HepG2 (cell line): ENCODE measurements around the gene OVCH1. TPM values are rescaled to one million over a fixed set of nuclear protein-coding genes. Genes with fewer than 3 reads are reported as not detected.
A peak's percentile ranks its signal among the peaks of the same experiment; 100 is the strongest.

Source experiments
- DMTF1 ChIP-seq: sonication (generic); formaldehyde crosslinking; IDR thresholded peaks from 2 replicates; pipeline ENCODE4 v1.4.0; 2020; ENCODE audit warnings: mild to moderate bottlenecking, missing genetic modification reagents
- HDAC6 ChIP-seq: fragments of 200-600 bp; sonication (generic); IDR thresholded peaks from 2 replicates; pipeline ENCODE4 v1.7.0; 2017; ENCODE audit warnings: mild to moderate bottlenecking, antibody characterized with exemption, low read length, low read depth
- HOXD1 ChIP-seq: sonication (generic); formaldehyde crosslinking; IDR thresholded peaks from 2 replicates; pipeline ENCODE4 v1.5.0; 2020; ENCODE audit warnings: missing genetic modification reagents
- ISL2 ChIP-seq: sonication (generic); formaldehyde crosslinking; IDR thresholded peaks from 2 replicates; pipeline ENCODE4 v1.5.0; 2020; ENCODE audit warnings: missing genetic modification reagents
- MEF2D ChIP-seq: sonication (generic); formaldehyde crosslinking; IDR thresholded peaks from 2 replicates; pipeline ENCODE4 v1.5.1; 2020; ENCODE audit warnings: mild to moderate bottlenecking, missing genetic modification reagents
- RARG ChIP-seq: sonication (generic); formaldehyde crosslinking; IDR thresholded peaks from 2 replicates; pipeline ENCODE4 v1.4.0; 2020; ENCODE audit warnings: low read depth, mild to moderate bottlenecking, missing genetic modification reagents
- SRSF9 ChIP-seq: fragments of 200-400 bp; formaldehyde crosslinking; IDR thresholded peaks from 2 replicates; pipeline ENCODE4 v1.6.1; 2018; ENCODE audit warnings: borderline replicate concordance, mild to moderate bottlenecking, low read depth, low read length; ENCODE audit not compliant: insufficient read depth, poor library complexity, severe bottlenecking
- U2AF1 ChIP-seq: fragments of 200-400 bp; formaldehyde crosslinking; optimal IDR thresholded peaks from 2 replicates; pipeline ENCODE3; 2017; ENCODE audit warnings: mild to moderate bottlenecking, low read depth, low read length
- ZBTB46 ChIP-seq: sonication (generic); formaldehyde crosslinking; IDR thresholded peaks from 2 replicates; pipeline ENCODE4 v1.4.0; 2020; ENCODE audit warnings: mild to moderate bottlenecking, missing genetic modification reagents, borderline replicate concordance
- ZMYM3 ChIP-seq: sonication (generic); formaldehyde crosslinking; IDR thresholded peaks from 2 replicates; pipeline ENCODE4 v1.5.1; 2020; ENCODE audit warnings: mild to moderate bottlenecking, missing genetic modification reagents
- ZNF549 ChIP-seq: sonication (generic); formaldehyde crosslinking; IDR thresholded peaks from 2 replicates; pipeline ENCODE4 v1.5.0; 2020; ENCODE audit warnings: missing genetic modification reagents
- ZNF567 ChIP-seq: sonication (generic); formaldehyde crosslinking; IDR thresholded peaks from 2 replicates; pipeline ENCODE4 v1.8.1; 2023; ENCODE audit warnings: mild to moderate bottlenecking, missing genetic modification reagents, borderline replicate concordance
- ZNF670 ChIP-seq: sonication (generic); formaldehyde crosslinking; IDR thresholded peaks from 2 replicates; pipeline ENCODE4 v1.8.0; 2022; ENCODE audit warnings: mild to moderate bottlenecking, missing genetic modification reagents, borderline replicate concordance
- ZNF780A ChIP-seq: sonication (generic); formaldehyde crosslinking; IDR thresholded peaks from 2 replicates; pipeline ENCODE4 v1.8.0; 2022; ENCODE audit warnings: mild to moderate bottlenecking, missing genetic modification reagents, moderate library complexity
- polyA plus RNA-seq, 8 experiments: library from polyadenylated mRNA; depleted of rRNA in 3 of 8; stranded (reverse) in 7 of 8; unstranded in 1 of 8; fragments of >200 nt; fragmentation: Illumina TruSeq in 4 of 8; extraction: Trizol in 4 of 8; gene quantifications; 2 replicates each; pipeline versions ENCODE4 v1.2.1 to v1.2.3, GENCODE V29; 2011 to 2016; ENCODE audit warnings: low read depth in 4 of 8, missing spikeins in 1 of 8, mixed read lengths in 1 of 8; ENCODE audit not compliant: insufficient read depth in 1 of 8
- total RNA-seq, 5 experiments: library from RNA; depleted of rRNA; stranded (reverse); fragments of >200 nt; fragmentation: Illumina TruSeq; extraction: Trizol; gene quantifications; 2 replicates each; pipeline ENCODE4 v1.2.3, GENCODE V29; 2016; ENCODE audit warnings: low read depth in 1 of 5
- TF ChIP-seq, protein P1 (sequence below): sonication (generic); formaldehyde crosslinking; IDR thresholded peaks from 2 replicates; pipeline ENCODE4 v1.4.0; 2020; ENCODE audit warnings: missing genetic modification reagents
- TF ChIP-seq, protein P2 (sequence below): sonication (generic); formaldehyde crosslinking; IDR thresholded peaks from 2 replicates; pipeline ENCODE4 v1.4.0; 2020; ENCODE audit warnings: missing genetic modification reagents

The OVCH1 gene
- total and polyA plus RNA-seq, 2 of the 13 experiments (the other 11 are each of a cell fraction or from before 2014, with no cell fraction given), result not detected

DNA sequence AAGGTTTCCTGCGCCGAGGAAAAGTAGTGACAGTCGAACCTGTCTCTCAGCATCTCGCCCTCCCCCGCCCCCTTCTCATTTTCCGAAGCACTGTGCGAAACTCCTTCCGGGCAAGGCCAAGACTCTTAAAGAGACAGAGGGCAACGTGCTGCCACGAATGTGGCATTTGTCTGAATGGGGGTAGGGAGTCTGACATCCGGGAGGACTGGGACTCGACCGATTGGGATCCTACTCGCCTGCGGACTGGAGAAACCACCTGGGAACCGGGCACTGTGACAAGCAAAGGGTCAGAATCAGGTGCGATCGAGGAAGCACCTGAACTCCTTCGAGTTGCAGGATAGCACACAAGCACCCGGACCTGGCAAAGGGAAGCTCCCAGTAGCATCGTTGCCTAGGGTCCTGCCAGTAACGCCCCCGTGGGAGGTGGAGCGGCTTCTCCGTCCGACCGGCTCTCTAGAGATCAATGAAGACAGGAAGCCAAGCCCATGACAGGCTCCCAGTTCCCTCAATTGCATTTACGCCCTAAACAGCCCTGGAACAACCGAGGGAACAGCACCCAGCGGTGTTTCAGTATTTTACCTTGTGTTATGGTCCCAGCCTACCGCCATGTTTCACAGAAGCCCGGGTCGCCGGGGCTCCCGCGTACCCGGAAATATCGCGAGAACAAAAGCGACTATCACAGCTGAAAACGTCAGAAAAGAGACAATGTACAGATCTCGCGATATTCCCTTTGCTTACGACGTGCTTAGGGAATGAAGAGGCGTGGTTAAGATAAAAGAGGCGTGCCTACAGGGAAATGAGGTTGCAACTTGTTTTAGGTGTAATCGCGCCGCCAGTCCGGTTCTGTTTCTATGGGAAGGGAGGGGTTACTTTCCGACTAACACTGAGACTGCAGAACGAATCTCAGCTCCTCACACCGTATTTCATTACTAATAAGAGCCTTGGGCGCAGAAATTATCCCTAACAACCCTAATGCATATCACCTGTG lies 116.7 kb downstream of the OVCH1 start, which contains the start of gene ERGIC2 (continued):
- TF ChIP-seq ZMYM3 (CRISPR knock-in tag) (no peak), ZNF567 (CRISPR knock-in tag) (no peak), RARG (CRISPR knock-in tag) (no peak), ZNF549 (CRISPR knock-in tag) (no peak), DMTF1 (CRISPR knock-in tag) (no peak), HDAC6 (no peak), ZBTB46 (CRISPR knock-in tag) (0 out of 2 replicates have a peak, but pooled peaks have one; percentile 46), ZNF670 (CRISPR knock-in tag) (0 out of 2 replicates have a peak, but pooled peaks have one; percentile 49), HOXD1 (CRISPR knock-in tag) (no peak), MEF2D (CRISPR knock-in tag) (peak; percentile 70), ZNF780A (CRISPR knock-in tag) (no peak), SRSF9 (no peak), ISL2 (no peak), U2AF1 (no peak)
- TF ChIP-seq, protein P1, sequence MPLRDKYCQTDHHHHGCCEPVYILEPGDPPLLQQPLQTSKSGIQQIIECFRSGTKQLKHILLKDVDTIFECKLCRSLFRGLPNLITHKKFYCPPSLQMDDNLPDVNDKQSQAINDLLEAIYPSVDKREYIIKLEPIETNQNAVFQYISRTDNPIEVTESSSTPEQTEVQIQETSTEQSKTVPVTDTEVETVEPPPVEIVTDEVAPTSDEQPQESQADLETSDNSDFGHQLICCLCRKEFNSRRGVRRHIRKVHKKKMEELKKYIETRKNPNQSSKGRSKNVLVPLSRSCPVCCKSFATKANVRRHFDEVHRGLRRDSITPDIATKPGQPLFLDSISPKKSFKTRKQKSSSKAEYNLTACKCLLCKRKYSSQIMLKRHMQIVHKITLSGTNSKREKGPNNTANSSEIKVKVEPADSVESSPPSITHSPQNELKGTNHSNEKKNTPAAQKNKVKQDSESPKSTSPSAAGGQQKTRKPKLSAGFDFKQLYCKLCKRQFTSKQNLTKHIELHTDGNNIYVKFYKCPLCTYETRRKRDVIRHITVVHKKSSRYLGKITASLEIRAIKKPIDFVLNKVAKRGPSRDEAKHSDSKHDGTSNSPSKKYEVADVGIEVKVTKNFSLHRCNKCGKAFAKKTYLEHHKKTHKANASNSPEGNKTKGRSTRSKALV (CRISPR knock-in tag), result no peak
- TF ChIP-seq, protein P2, sequence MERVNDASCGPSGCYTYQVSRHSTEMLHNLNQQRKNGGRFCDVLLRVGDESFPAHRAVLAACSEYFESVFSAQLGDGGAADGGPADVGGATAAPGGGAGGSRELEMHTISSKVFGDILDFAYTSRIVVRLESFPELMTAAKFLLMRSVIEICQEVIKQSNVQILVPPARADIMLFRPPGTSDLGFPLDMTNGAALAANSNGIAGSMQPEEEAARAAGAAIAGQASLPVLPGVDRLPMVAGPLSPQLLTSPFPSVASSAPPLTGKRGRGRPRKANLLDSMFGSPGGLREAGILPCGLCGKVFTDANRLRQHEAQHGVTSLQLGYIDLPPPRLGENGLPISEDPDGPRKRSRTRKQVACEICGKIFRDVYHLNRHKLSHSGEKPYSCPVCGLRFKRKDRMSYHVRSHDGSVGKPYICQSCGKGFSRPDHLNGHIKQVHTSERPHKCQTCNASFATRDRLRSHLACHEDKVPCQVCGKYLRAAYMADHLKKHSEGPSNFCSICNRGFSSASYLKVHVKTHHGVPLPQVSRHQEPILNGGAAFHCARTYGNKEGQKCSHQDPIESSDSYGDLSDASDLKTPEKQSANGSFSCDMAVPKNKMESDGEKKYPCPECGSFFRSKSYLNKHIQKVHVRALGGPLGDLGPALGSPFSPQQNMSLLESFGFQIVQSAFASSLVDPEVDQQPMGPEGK (CRISPR knock-in tag), result no peak
